Stomach (tissue), 4 donors: ENCODE results near the gene TRERF1.

ENCODE experiments used
- CTCF ChIP-seq, 7 experiments: fragments of 450-650 bp in 4 of 7; fragments of 200-600 bp in 3 of 7; sonication (generic) in 3 of 7; IDR thresholded peaks; one replicate each; pipeline ENCODE4 v1.5.1; 2016 to 2019; ENCODE audit warnings: antibody characterized with exemption in 7 of 7, control low read depth in 2 of 7, mild to moderate bottlenecking in 1 of 7
- EP300 ChIP-seq: sonication (generic); formaldehyde crosslinking; IDR thresholded peaks from one replicate; pipeline ENCODE4 v1.6.1; 2017; ENCODE audit warnings: antibody characterized with exemption
- POLR2A ChIP-seq, 4 donors: fragments of 450-650 bp; IDR thresholded peaks; one replicate each; pipeline ENCODE4 v1.6.1; 2016; ENCODE audit warnings: antibody characterized with exemption in 4 of 4, control low read depth in 2 of 4, mild to moderate bottlenecking in 1 of 4, moderate library complexity in 1 of 4
- POLR2AphosphoS5 ChIP-seq, 3 donors: sonication (generic); formaldehyde crosslinking; IDR thresholded peaks; one replicate each; pipeline ENCODE4 v1.6.1; 2016; ENCODE audit warnings: antibody characterized with exemption in 3 of 3

GRCh38 chr6:42389736-42390135 is 62.0 kb downstream of the TRERF1 start:
- TF ChIP-seq CTCF (IDR thresholded peaks at IDR 0.05) = no peak
- no peak for TF ChIP-seq EP300
- no peak for TF ChIP-seq POLR2AphosphoS5 (IDR thresholded peaks at IDR 0.05)
- TF ChIP-seq POLR2A (IDR thresholded peaks at IDR 0.05) = no peak
